D341Med (cell line): ENCODE results near the gene DSC2.
"Not testable (repeated sequence)": the region's sequence is repeated elsewhere in the genome, so short reads cannot be mapped to it uniquely, and the experiment has no call there.

Experiments
- DNase-seq: peaks from one replicate; pipeline ENCODE4 v3.0.0; 2012; ENCODE audit warnings: low spot score

Gene DSC2

GRCh38 chr18:31043709-31044108 is 58.5 kb downstream of the DSC2 start:
- DNase-seq, result no peak

GRCh38 chr18:31042406-31043181 is 59.6 kb downstream of the DSC2 start, which contains the start of gene DSC3:
Gene DSC3 (minus strand): TSS chr18:31042742. CDS start chr18:31042660, 82 bp downstream.
- DNase-seq, result peak; percentile 72

- no peak for DNase-seq
Observed at GRCh38 chr18:31042084-31042405, 60.2 kb downstream of the DSC2 start.

DNA sequence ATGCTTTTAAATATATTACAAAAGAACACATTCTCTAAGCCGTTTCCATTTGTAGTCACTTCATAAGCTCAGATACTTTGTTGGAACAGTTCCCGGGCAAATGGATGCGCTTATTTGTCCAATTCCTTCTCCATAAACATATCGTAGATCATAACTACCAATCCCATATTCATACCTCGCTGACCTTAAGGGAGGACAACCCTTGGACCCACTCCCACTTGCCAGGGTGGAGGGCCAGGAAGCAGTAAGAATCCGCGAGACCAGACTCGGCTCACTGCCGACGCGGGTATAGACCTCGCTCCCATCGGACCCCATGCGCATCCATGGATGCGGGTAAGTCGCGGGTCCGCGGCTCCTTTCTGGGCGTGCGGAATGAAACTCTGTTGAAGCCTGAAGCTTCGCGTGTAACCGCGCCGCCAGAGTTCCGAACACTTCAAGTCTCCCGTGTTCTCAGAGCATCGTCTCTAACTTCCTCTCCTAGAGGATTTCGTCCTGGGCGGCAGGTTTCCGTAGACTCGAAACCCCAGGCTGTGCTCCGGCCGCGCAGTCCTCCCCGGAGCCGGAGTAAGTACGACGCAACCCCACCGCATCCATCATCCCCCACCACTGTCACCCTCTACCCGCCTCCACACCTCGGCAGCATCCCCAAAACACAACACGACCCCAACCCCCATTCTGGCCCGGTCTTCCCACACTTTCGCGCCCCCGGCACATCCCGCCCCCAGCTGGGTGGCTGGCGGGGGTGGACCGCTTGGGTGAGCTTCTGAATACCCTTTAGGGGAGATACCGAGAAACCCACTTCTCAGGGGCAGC is 60.7 kb downstream of the DSC2 start:
- DNase-seq, result peak; percentile 61

- DNase-seq, result no peak
Observed at GRCh38 chr18:31040686-31041270, 61.4 kb downstream of the DSC2 start.

DNA sequence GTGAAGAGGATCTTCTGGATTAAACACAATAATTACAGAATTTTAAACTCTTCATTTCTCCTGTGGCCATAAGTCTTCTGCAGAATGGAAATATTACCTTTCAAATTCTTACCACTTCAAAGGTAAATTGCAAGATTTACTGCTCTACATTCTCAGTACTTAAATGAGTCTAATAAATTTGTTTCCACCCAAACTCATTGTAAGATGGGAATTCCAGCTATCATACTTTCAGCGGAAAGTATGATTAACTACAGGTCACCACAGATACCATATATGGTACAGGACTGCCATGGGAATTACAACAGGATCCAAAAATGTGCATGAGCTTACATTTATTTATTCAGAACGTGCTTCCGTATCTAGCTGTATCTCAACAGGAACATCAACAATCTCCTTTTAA is 62.8 kb downstream of the DSC2 start:
- DNase-seq, result no peak

- not testable (repeated sequence) for DNase-seq
Observed at GRCh38 chr18:31037686-31038085, 64.5 kb downstream of the DSC2 start.

- no peak for DNase-seq
Observed at GRCh38 chr18:31034541-31034940, 67.7 kb downstream of the DSC2 start.

GRCh38 chr18:31030574-31031278 is 71.5 kb downstream of the DSC2 start:
- no peak for DNase-seq

- DNase-seq, result no peak
Observed at GRCh38 chr18:31015715-31016434, 86.3 kb downstream of the DSC2 start.

GRCh38 chr18:31011455-31011854 is 90.8 kb downstream of the DSC2 start:
- not testable (repeated sequence) for DNase-seq

GRCh38 chr18:31010601-31011000 is 91.6 kb downstream of the DSC2 start:
- DNase-seq, result no peak
